ENCODE data around the gene METTL26.
"Not testable (repeated sequence)": the region's sequence is repeated elsewhere in the genome, so short reads cannot be mapped to it uniquely, and the experiment has no call there.

The METTL26 gene

DNA sequence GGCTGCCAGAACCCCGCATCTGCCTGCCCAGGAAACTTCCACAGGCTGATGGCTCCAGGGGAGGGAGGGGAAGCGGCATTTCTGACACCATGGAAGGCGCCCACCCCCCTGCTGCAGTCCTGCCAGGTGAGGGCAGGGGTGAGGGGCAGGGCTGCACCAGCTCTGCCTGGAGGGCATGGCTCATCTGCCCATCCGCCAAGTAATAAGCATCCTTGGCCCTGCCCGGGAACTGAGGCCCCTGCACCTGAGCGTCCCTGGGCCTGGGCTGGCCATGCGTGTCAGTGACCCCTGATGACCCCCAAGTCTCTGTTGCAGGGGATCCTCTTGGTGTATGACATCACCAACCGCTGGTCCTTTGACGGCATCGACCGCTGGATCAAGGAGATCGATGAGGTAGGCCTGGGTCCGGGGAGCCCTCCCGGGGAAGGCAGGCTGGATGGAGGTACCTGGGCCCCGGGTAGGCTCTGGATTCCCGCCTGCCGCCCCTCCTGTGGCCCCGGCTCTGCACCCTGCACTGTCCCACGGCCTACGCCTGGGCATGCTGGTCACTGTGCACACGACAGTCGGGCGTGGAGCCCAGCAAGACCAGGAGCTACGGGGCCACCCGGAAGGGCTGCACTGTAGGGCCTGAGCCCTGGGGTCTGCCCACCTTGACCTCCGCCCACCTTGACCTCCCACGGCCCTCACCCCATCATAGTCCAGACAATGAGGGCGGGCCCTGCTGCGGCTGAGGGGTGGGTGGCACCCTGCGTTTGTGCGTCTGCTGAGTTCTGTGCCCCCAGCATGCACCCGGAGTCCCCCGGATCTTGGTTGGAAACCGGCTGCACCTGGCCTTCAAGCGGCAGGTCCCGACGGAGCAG, 10.8 kb downstream of the METTL26 start:
- DNase-seq (ENCODE audit: low read depth) = no peak

DNA sequence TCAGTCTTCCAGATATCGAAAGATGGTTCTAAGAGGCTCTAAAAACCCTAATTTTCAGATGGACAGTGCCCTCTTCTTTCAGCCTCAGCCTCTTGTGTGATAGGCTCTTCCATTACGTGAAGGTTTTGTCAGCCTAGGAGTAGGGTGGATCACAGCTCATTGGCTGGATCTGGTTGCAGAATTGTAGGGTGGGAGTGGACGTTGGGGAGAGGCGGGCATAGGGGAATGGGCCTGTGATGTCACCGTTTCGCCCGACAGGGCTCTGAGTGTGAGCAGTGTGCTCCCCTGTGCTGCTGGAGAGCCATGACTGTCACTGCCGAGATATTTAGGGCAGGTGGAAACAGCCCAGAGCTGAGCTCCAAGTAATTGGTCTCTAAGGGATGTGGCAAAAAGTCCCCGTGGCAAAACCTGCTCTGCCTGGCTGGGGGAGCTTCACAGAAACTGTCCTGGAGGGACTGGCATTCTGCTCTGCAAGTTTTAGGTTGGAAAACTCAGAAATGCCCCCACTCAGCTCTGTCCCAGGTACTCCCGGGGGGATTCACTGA, 11.5 kb downstream of the METTL26 start:
- DNase-seq (ENCODE audit: low read depth) = no peak

DNA sequence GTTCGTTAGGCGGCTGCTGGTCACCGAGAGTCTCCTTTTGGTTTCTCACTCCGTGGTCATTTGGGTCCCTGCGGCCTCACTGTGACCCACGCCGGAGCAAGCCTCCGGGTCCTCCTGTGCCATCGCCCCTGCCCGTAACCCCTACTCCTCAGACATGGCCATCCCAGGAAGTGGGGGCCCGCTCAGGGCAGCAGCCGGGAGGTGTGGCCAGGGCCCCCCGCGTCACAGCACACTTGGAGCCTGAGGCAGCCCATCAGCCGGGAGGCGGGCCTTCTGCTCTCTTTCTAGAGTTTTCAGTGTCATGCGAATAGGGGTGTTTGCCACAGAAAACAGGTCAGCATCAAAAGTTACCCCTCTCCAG, 13.2 kb downstream of the METTL26 start:
- no peak for DNase-seq (ENCODE audit: low read depth)

DNA sequence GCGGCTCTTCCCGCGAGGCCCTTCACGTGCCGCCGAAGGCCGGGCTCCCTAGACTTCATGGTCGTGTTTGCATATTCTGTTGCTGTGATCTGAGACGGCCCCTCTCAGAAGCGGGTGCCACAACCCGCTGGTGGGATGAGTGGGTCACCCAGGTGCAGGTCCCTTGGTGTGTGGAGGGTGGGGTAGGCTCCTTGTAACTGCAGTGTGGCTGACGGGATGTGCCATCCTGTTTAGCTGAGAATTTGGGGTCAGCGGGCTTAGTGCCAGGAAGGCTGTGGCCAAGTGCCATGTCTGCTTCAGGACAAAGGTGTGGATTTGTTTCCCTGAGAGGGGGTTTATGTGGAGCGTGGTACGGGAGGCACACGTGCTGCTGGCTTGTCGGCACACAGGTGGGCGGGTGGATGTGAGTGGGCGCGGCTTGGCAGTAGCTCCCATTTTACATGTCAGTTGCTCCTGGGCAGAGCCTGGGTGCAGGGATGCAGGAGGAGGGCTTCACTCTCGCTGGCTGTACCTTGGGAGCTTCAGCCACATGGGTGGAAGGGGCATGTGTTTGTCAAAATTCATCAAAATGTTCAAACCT, 14.5 kb downstream of the METTL26 start:
- DNase-seq (ENCODE audit: low read depth) = no peak

DNA sequence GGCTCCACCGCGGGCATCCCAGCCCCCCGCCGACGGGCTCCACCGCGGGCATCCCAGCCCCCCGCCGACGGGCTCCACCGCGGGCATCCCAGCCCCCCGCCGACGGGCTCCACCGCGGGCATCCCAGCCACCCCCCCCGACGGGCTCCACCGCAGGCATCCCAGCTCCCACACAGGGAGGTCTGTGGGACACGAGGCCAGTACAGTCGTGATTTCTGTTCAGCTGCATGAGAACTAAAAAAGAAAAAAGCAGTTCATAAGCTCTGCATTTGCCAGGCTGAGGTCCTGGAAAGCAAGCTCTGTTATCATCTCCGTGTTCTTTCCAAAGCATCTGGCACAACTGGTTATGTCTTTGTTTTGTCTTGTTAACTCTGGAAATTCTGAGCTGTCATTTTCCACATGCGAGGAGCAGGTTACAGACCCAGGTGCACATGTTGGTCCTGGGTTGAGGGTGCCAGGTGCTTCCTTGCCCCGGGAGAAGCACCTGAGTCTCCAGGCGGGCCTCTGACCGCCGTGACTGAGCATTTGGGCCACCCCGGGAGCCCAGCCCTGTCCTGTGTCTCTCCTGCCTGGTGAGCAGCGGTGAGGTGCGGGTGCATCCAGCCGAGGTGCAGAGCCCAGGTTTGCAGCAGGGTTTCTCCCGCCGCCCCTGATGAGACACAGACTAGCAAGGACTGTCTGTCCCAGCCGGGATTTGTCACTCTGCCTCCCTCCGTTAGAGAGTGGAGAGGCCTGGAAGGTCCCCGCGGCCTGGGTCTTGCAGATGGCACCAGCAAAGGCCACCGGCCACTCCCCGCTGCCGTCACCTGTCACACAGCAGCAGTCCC, 15.2 kb downstream of the METTL26 start:
- DNase-seq (ENCODE audit: low read depth) = no peak

DNA sequence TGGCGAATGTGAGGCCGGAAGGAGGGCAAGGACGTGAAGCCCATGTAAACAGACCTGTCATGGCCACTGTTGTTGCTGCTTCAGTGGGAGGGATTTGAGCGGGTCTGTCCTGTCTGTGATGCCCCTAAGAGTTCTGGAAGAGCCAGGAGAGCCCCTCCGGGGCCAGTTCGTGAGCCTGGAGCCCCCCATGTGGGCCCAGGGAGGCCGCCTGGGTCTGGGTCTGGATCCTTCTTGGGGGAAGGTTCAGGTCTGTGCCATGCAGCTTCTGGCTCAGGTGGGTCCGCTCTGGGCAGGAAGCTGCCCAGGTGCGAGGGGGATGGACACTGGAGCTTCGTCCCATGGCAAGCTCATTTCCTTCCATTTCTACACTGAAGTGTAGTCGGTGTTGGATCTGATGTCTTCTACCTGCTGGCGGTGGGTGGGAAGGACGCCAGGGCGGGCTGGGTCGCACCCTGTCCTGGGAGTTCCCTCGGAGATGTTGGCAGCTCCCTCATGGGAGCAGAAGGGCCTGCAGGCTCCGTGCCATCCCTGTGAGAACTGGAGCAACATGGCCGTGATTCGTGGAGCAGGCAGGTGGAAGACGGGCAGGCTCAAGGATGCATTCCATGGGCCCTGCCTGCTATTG, 16.5 kb downstream of the METTL26 start:
- DNase-seq (ENCODE audit: low read depth) = no peak

DNA sequence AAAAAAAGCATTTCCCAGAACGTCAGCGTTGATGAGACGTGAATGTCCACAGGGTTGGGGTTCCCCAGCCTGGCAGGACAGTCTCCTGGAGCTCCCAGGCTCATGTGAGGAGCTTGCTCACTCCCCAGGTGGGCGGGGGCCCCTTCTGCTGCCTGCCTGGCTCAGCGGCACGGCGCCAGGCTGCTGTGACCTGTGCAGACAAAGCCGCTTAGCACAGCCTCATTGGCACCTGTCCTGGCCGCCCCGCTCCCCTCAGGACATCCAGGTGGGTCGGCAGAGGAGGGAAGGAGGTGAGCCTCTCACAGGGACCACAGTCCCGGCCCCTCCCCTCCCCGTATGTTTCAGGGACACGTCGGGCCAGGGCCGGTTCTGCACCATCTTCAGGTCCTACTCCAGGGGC, 18.2 kb downstream of the METTL26 start:
- DNase-seq (ENCODE audit: low read depth) = no peak

DNA sequence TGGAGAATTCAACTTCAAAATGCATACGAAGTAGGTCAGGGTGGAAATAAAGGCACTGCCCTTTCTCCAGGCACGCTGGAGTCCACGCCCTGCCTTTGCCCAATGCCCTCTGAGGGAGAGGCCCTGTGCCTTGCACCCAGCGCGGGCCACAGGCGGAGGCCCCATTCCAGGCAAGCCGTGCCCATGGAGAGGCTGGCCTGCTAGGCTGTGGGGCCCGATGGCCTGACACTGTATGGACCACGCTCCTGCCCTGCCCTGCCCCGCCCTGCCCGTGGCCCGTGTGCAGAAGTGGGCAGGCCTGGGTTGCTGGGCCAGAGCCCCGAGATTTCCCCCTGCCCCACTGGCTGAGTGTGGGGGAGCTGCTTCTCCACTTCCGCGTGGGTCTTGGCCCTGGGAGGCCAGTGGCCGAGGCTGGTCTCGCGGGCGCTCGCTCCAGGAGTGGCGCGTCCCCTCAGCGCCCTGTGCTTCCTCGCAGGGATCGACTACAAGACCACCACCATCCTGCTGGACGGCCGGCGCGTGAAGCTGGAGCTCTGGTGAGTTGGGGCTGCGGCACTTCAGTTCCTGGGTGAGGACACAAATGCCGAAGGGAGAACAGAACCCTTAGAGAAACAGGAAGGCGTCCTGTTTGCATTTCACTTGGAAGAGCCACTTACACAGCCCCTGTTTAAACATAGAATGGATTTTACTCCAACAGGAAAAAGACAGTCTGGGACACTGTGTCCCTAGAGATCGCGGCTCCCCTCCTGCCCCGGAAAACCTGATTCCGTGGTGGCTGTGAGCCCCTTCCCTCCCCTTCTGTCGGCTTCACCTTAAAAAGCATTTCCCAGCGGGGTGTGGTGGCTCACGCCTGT, 19.1 kb downstream of the METTL26 start:
- no peak for DNase-seq (ENCODE audit: low read depth)

DNA sequence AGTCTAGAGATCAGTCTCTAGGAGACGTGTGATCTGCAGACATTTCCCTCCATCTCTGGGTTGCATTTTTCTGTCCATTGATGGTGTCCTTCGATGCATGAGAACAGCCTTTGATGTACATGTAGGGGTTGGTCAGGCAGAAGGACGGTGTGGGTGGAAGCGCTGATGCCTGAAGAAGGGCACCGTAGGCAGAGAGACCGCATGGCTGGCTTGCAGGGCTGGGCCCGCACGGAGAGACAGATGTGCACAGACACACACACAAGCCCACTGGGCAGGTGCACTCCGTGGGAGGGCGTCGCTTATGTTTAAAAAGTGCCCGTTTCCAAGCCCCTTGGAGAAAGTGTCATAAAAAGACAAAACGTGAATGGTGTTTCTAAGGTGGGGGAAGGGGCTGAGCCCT, 21.0 kb downstream of the METTL26 start:
- DNase-seq (ENCODE audit: low read depth) = no peak

DNA sequence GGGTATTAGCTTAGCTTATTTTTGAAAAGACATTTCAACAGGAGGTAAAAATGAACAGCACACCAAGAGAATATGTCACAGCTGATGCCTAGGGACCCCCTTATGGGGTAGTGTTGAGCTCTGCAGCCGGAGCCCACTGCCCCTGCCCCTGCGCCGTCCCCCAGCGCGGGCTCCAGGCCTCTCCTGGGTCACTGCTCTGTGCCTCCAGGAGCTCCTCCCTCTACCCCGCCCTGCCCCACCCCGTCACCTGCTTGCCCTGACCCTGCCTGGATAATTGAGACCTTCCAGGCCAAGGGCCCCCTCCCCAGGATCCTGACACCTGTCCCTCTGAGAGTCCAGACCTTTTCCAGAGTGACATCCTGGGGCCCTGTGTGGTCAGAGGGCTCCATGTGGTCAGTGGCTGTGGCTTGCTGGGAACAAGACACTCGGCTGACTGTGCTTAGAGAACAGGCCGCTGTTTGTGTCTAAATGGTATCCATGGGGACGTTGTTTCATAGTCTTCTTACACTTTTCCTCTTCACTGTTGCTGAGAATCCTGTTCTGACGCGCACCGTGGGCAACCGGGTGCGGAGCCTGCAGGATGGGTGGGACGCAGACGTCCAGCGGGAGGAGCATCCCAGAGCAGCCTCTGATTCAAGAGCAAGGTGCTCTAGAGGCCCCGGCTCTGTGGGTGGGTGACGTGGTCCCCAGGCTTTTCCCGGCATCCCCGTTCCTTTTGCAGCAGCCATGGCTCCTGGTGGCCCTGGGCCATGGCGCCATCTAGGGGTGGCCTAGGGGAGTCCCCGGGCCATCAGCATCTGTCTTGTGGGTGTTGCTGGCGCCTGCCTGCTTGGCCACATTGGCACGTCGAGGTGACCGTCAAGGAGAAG, 25.4 kb downstream of the METTL26 start:
- peak; percentile 23 for DNase-seq (ENCODE audit: low read depth)

DNA sequence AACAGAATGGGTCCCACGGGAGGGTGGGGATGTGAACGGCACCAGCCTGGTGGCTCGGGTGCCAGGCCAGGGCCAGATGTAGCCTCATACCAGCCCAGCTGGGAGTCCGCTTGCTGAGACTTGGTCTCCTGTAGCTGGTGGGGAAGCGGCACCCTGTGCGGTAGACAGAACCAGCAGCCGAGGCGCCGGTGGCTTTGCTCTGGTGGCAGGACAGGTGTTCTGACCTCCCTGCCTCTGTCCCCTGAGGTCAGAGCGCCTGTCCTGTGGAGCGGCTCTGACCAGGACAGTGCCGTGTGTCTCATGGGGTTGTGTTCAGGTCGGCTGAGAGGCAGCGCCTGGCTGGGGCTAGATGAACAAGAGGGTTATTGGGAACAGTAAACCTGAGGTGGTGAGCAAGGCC, 26.1 kb downstream of the METTL26 start:
- no peak for DNase-seq (ENCODE audit: low read depth)

DNA sequence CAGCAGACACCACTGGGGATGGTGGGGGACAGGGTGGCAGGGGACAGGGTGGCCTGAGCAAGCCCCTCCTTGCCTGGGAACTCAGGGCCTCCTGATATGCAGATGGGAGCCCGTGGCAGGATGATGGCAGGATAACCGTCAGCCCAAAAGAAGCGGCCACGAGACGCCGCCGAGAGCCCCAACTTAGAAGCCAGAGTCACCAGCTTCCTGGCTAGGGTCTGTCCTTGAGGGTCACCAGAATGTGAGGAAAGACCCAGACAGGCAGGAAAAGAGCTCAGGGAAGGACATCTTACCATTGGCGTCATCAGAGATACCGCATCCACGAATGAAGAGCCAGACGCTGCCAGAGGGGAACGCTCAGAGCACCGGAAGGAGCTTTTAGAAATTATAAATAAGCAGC, 26.8 kb downstream of the METTL26 start:
- no peak for DNase-seq (ENCODE audit: low read depth)

DNA sequence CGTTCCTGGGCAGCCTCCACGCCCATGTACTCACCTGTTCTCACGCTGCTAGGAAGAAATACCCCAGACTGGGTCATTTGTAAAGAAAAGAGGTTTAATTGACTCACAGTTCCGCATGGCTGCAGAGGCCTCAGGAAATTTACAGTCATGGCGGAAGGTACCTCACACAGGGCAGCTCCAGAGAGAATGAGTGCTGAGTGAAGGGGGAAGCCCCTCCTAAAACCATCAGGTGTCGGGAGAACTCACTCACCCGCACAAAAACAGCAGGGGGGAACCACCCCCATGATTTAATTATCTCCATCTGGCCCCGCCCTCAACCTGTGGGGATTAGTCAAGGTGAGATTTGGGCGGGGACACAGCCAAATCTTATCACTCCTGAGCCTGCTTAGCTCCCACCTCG, 28.1 kb downstream of the METTL26 start:
- DNase-seq (ENCODE audit: low read depth) = no peak

DNA sequence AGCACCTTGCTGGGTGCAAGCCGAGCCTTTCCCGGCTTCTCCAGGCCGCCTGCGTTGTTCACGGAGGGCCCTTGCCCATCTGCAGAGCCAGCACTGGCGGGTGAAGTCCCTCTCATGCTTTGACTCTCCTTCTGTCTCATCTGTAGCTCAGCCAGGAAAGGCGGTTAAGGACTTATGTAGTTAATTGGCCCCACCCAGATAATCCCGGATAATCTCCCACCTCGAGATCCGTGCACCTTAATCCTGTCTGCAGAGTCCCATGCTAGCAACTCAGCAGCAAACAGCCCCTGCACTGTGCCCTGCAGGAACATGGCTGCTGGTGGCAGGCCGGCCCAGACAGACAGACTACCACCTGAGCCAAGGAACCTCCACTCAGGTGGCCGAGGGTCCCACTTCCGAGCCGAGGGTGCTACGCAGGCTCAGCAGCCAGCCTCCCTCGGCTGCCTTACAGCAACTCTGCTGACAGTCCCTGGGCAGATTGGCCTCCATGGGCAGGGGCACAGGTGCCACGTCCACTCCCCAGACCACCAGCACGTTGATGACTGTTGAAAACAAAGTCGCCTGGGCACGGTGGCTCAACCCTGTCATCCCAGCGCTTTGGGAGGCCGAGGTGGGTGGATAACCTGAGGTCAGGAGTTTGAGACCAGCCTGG, 29.3 kb downstream of the METTL26 start:
- no peak for DNase-seq (ENCODE audit: low read depth)

DNA sequence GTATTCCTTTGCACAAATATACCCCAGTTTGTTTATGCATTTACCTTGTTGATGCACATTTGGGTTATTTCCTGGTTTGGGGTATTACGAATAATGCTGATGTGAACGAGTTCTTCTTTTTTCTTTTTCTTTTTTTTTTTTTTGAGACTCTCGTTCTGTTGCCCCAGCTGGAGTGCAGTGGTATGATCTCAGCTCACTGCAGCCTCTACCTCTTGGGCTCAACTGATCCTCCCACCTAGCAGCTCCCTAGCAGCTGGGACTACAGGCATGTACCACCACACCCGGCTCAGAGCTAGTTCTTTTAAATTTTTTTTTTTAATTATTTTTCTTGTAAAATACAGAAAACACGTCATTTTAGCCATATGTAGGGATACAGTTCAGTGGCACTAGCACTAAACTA, 32.2 kb downstream of the METTL26 start:
- DNase-seq (ENCODE audit: low read depth) = no peak

DNA sequence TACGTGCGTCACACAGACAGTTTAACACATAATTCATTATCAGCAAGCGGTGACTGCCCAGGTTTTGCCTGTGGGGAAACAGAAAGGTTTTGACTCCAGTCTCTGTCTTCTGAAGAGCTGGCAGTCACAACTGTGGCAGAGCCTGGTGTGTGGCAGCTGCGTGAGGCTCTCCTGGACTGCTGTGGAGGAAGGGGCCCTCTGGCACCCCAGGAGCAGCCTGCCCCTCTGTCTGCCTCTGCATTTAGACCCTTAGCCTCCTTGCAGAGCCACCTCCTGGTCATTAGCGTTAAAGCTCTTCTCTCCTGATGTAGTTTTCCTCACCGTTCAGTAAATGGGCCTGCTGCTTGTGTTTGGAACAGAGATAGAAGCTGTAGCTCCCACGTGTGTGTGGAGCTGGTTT, 35.3 kb downstream of the METTL26 start:
- no peak for DNase-seq (ENCODE audit: low read depth)

DNA sequence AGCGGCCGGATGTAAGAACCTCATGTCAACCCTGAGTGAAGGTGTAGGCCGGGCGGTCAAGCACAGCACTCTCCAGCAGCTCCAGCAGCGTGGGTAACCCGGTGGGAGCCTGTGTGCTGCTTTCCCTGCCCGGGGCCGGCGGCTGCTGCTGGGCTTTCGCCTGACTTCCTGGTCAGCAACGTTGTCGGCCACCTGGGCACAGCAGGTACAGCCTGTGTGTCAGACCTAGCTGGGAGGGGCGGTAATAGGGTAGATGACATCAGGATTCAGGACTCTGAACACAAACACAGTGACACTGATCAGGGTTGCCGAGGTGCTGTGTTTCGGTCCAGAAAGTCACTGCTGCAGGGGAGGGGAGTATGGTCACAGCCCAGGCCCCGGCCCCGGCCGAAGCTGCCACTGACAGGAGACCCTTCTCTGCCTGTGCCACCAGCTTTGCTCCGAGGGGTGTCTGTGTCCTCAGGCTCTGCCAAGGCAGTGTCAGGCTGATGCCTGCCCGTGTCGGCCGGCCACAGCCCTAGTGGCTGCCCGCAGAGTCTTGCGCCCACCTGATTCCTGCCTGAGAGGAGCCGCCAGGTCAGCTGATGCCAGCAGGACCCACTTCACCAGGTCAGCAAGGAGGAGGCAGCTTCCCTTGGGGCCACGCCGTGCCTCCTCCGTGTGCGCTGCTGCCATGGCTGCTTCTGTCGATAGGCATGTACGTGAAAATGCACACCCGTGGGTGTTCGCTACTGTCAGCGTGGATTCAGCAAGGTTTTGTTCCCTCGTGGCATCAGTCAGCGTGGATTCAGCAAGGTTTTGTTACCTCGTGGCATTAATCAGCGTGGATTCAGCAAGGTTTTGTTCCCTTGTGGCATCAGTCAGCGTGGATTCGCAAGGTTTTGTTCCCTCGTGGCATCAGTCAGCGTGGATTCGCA, 37.0 kb downstream of the METTL26 start:
- DNase-seq (ENCODE audit: low read depth) = no peak

DNA sequence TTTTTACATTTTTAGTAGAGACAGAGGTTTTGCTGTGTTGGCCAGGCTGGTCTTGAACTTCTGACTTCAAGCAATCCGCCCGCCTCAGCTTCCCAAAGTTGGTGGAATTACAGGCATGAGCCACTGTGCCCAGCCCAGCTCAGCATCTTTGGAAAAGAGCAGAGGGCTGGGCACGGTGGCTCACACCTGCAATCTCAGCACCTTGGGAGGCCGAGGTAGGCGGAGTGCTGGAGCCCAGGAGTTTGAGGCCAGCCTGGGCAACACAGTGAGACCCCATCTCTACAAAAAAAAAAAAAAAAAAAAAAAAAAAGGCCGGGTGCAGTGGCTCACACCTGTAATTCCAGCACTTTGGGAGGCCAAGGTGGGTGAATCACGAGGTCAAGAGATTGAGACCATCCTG, 38.5 kb downstream of the METTL26 start:
- DNase-seq (ENCODE audit: low read depth) = not testable (repeated sequence)

DNA sequence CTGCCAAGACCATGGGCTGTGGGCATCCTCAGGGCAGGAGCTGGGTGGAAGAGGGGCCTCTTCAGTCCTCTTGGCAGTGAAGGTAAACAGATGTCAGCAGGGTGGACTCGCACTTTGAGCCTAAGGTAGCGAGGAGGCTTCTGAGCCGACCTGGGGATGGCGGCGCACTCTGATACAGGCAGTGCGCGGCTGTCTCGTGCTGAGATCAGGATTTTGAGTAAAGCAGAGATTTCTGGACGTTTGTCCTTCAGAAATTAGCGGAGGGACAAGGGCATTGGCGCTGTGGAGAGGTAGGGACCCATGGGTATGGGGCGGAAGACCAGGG, 39.4 kb downstream of the METTL26 start:
- no peak for DNase-seq (ENCODE audit: low read depth)
